ENCODE results near the gene IFIT1B. TPM values are rescaled to one million over a fixed set of nuclear protein-coding genes. Genes with fewer than 3 reads are reported as not detected.
"Not testable (repeated sequence)": the region's sequence is repeated elsewhere in the genome, so short reads cannot be mapped to it uniquely, and the experiment has no call there.

The IFIT1B gene
- total RNA-seq, 4 donors from 2014 or later: not detected

- Histone ChIP-seq H3K27ac (peak overlapping the region in 2 of 4 donors; percentile 14 to 19), H3K4me3 (no peak overlapping the region), H3K9me3 (no peaks in the 10 kb centered on the region), H3K27me3 (no peaks in the 10 kb centered on the region), H3K36me3 (no peaks in the 10 kb centered on the region), H3K4me1 (peaks cover 14 to 41% (median 27%) of the 10 kb centered on the region in 4 donors)
- DNase-seq: no peak
- intact Hi-C loops (cut with DNase I; ENCODE audit: low total_unique reads): loop anchor here (2.0 kb wide), 1 partner anchor 65 kb away; no protein-coding TSS in a partner anchor
- TF ChIP-seq POLR2A (IDR thresholded peaks at IDR 0.05) (no peak), CTCF (IDR thresholded peaks at IDR 0.05) (no peak), POLR2AphosphoS5 (IDR thresholded peaks at IDR 0.05) (no peak), EP300 (IDR thresholded peaks at IDR 0.05; ENCODE audit: low read depth) (no peak)
- in situ Hi-C loops (cut with MboI; ENCODE audit: low pct_ligation_motif_present in 1 of 4, low pct_unique_long_range_greater_than_20kb in 1 of 4, low sequenced_read_pairs in 3 of 4): no loop called here
- 79 to 82% methylated on average over 4 to 7 of the region's 7 CpGs for WGBS, 2 donors (ENCODE audit: low coverage in 1 of 2)
These were observed 30.0 kb upstream of the IFIT1B start for GRCh38 chr10:89347701-89348457.

- Histone ChIP-seq H3K9me3 (no peaks in the 10 kb centered on the region), H3K27me3 (no peaks in the 10 kb centered on the region), H3K36me3 (no peaks in the 10 kb centered on the region), H3K4me3 (no peak overlapping the region), H3K27ac (no peak overlapping the region), H3K4me1 (peaks cover 14 to 41% (median 27%) of the 10 kb centered on the region in 4 donors)
- in situ Hi-C loops (cut with MboI; ENCODE audit: low pct_ligation_motif_present in 1 of 4, low pct_unique_long_range_greater_than_20kb in 1 of 4, low sequenced_read_pairs in 3 of 4): no loop called here
- intact Hi-C loops (cut with DNase I; ENCODE audit: low total_unique reads): no loop called here
- no peak for TF ChIP-seq EP300 (IDR thresholded peaks at IDR 0.05; ENCODE audit: low read depth)
- no peak for TF ChIP-seq POLR2AphosphoS5 (IDR thresholded peaks at IDR 0.05)
- TF ChIP-seq CTCF (IDR thresholded peaks at IDR 0.05): no peak
- no peak for TF ChIP-seq POLR2A (IDR thresholded peaks at IDR 0.05)
- DNase-seq: no peak
- 79 to 84% methylated on average over 3 to 5 of the region's 5 CpGs for WGBS, 2 donors (ENCODE audit: low coverage in 1 of 2)
These were observed 29.4 kb upstream of the IFIT1B start for GRCh38 chr10:89348481-89348880.

GRCh38 chr10:89348975-89349374 is 28.9 kb upstream of the IFIT1B start:
- Histone ChIP-seq H3K27me3 (no peaks in the 10 kb centered on the region), H3K36me3 (no peaks in the 10 kb centered on the region), H3K4me1 (peaks cover 14 to 41% (median 27%) of the 10 kb centered on the region in 4 donors), H3K4me3 (no peak overlapping the region), H3K27ac (no peak overlapping the region), H3K9me3 (no peaks in the 10 kb centered on the region)
- in situ Hi-C loops (cut with MboI; ENCODE audit: low pct_ligation_motif_present in 1 of 4, low pct_unique_long_range_greater_than_20kb in 1 of 4, low sequenced_read_pairs in 3 of 4) (no loop called here), intact Hi-C loops (cut with DNase I; ENCODE audit: low total_unique reads) (no loop called here)
- no peak for DNase-seq
- no peak for TF ChIP-seq POLR2AphosphoS5 (IDR thresholded peaks at IDR 0.05)
- no peak for TF ChIP-seq CTCF (IDR thresholded peaks at IDR 0.05)
- no peak for TF ChIP-seq POLR2A (IDR thresholded peaks at IDR 0.05)
- TF ChIP-seq EP300 (IDR thresholded peaks at IDR 0.05; ENCODE audit: low read depth): no peak
- WGBS, 2 donors (ENCODE audit: low coverage in 1 of 2): 93 to 94% methylated on average over 2 of the region's 2 CpGs

GRCh38 chr10:89350631-89351315 is 27.1 kb upstream of the IFIT1B start:
- H3K27me3 ChIP-seq; H3K9me3 ChIP-seq; H3K36me3 ChIP-seq; intact Hi-C loops (cut with DNase I; ENCODE audit: low total_unique reads); in situ Hi-C loops (cut with MboI; ENCODE audit: low pct_ligation_motif_present in 1 of 4, low pct_unique_long_range_greater_than_20kb in 1 of 4, low sequenced_read_pairs in 3 of 4): not testable (repeated sequence)
- peak overlapping the region; percentile 78 to 85 (median 82) for H3K27ac ChIP-seq
- peak overlapping the region in 1 of 4 donors; percentile 18 for H3K4me3 ChIP-seq
- peaks cover 14 to 40% (median 27%) of the 10 kb centered on the region in 4 donors for H3K4me1 ChIP-seq
- DNase-seq: peak; percentile 43
- 20 to 25% methylated on average over 6 to 7 of the region's 7 CpGs for WGBS, 2 donors (ENCODE audit: low coverage in 1 of 2)

Measured in transverse colon (tissue), 4 donors.